ENCODE measurements around the gene ATP1A3.

- TF ChIP-seq POLR2A (IDR thresholded peaks at IDR 0.05) (no peak), CTCF (IDR thresholded peaks at IDR 0.05) (no peak)
Measured at GRCh38 chr19:41926763-41927496, 67.1 kb downstream of the ATP1A3 start.

Data from adrenal gland (tissue), 5 donors.